Middle frontal gyrus (tissue), 1 donor: ENCODE data around the gene OTOP3.

ENCODE experiments used
- DNase-seq: peaks from one replicate; pipeline ENCODE4 v3.0.0-alpha.2; 2015; ENCODE audit warnings: low spot score; ENCODE audit errors: extremely low spot score

OTOP3 gene

DNA sequence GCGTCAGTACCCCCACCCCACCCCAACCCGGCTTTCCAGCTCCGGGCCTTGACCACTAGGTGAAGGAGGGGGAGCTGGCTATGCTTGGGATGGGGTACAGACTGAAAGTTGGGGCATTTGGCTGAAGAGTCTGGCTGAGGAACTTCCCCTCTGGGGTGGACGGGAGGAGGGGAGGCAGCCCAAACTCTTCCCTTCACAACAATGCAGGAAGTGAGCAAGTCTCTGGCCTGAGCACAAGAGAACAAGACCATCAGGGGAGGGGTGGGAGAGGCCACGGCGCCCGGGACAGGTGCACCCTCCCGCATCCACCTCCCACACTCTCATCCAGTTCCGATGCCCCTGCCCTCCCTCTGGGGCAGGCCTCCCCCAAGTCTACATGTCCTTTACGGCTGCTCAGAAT, 18.3 kb upstream of the OTOP3 start:
- DNase-seq: no peak

DNA sequence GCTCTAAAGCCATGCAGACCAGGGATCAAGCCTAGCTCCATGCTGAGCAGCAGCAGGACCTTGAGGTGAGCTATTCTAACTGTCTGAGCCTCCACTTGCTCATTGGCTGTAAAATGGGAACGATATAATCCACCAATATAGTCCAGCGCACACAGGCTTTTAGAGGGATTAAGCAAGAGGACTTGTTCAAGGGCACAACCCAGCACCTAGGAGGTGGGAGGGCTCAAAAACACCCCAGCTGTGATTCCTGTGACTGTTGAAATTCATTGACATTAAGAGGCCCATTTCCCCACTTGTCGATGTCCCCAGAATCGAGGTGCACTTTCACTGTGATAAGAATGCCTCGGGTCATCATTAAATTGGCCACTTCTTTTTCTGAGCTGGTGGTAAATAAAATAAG, 16.8 kb upstream of the OTOP3 start:
- DNase-seq: no peak

DNA sequence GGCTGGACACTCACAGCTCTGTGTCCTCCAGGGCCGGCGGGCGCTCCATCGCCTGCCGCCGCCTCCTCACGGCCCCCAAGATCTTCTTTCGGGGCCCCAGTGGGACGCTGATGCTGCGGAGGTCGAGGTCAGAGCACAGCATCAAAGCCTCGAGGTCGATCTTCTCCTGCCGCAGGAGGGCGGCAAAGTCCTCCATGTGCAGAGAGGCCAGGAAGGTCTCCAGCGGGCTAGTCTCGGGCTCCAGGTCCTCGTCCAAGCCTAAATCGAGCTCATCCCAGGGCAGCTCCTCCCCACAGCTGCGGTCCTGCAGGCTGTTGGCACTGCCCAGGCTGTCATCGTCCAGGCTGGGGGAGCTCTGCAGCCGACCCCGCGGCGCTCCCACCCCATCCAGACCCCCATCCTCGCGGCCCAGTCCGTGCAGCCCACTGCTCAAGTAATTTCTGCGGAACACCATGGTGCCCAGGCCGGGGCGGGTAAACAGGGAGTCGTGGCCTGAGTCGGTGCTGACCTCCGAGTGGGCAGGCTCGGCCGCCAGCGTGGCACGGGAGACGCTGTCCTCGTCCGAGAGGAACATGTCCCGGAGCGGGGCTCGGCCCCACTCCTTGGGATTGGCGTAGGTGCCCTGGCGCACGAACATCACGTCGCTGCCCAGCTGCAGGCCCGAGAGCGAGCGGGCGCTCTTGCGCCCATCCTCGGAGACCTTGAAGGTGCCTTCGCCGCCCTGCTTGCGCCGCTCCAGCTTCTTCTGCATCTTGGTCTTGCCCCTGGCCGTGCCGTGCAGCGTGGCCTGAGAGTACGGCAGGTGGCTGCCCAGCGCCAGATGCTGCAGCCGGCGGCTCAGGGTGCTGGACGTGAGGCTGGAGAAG, 16.0 kb upstream of the OTOP3 start:
- no peak for DNase-seq

DNA sequence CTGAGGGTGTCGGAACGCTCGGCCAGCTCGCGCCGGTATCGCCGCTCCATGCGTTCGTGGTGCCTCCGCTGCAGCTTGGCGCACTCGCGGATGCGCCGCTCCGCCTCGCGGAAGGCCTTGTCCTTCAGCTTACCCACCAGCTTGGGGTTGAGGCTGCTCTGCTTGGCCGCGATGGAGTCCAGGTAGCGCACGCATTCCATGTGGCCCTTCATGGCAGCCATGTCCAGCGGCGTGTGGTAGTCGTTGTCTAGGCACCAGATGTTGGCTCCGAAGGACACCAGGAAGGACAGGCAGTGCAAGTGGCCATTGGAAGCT, 15.4 kb upstream of the OTOP3 start:
- no peak for DNase-seq

DNA sequence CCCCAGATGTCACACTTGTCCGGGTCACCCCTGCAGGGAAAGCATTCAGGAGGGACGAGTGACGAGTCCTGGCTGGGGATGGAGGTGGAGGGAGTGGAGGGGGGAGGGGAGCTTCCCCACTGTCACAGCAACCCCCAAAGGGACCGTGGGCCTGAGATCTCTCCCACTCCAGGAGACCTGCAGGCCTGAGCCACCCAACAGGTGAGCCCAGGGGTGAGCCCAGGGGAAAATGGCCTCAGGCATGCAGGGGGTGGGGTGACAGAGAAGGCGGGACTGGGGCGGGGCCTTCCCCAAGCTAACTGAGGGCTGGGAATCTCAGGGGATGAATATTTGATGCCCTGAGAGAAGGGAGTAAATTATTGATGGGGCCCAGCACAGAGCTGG, 15.1 kb upstream of the OTOP3 start:
- no peak for DNase-seq

DNA sequence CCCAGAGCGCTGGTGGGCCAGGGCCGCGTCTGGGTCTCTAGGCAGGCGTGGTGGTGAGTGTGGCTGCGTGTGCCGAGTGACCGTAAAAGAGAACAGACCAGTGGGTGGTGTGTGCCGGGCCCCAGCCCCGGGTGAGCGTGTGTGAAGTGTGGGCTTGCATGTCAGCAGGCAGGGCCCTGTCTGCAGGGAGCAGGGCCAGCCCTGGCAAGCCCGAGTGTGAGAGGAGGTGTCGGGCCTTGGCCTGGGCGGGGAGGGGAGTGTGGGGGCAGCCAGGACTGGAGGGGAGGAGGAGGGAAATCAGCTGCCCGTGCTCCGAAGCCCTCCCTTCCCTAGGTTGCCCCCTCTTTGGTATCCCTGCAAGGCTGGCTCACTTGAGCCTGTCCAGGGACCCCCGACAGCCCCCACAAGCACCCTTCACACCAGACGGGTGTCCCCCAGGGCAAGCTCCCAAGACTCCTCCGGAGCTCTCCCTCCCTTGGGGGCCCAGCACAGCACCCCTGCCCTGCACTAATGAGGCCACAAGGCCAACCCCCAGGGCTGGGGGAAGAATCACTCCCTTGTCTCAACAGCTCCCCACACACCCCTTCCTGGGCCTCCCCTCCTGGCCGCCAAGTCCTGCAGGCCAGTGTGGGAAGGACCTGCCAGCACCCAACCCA, 14.5 kb upstream of the OTOP3 start:
- DNase-seq: no peak

DNA sequence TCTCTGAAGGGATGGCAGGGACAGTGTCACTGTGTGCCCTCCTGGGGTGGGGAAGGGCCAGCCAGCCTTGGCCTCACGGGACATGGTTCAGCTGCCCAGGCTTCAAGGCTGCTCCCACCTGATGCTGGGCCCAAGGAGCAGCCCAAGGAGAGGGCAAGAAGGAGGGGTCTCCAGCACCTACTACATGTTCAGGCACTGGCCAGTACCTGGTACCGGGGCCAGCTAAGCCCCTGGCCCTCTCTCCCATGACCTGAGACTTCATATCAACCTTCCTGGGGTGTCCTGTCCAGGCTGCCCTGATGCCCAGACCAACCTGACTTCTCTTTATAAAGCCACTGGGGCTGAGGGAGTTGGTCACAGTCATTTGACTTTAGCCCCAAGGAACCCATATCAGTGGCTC, 13.9 kb upstream of the OTOP3 start:
- no peak for DNase-seq

DNA sequence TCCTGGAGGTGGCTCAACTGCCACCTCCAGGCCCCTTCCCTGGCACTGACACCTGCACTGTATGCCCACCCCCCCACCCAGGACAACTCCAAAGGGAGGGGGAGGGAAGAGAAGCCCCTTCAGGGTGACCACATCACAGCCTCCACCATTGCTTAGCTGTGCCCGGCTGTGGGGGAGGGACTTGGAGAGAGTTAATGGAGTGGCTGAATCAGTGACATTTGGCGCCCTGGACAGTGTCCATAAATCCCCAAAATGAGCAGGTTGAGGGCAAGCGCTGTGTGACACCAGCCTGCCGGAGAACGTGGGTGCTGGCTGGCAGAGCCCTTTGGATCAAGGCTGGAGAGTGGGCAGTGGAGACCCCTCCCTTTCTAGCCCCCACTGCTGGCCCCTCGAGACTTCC, 13.5 kb upstream of the OTOP3 start:
- DNase-seq: no peak

DNA sequence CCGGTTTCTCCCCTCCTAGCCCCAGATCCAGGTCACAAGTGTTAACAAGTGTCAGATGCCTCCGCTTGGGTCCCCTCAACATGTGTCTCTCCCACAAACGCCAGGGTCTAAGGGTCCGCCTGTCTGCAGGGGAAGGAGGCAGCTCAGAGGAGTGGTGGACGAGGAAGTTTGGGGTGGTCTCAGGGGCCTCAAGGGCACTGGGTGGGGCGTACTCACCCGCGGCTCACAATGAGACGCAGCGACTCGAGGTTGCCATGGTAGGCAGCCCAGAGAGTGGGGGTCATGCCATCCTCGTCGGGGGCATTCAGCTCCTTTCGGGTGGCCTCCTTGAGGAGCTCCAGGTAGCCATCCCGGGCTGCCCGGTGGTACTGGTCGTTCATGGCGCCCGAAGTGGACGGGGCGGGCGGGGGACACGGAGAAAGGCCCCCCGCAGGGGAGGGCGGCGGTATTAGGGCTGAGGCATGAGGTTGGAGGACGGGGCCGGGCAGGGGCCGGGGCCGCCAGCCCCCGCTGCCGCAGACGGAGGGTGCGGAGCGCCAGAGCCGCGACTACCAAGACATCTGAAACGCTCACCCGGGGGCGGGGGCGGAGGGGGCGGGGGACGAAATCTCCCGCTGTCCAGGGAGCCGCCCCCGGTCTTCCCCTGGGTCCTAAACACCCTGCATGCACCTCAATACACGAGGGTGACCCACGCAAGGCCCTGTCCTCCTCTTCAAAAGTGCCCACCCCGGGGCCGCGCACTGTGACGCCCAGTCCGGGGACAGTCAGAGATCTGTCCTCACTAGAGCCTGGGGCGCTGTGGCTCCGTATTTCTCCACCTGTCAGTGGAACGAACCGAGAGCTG, 12.8 kb upstream of the OTOP3 start, which contains the start of gene USH1G:
USH1G (minus strand) TSS at position 562 of the 844 bp plus-strand sequence; CDS start at position 380, 182 bp downstream.
- no peak for DNase-seq

DNA sequence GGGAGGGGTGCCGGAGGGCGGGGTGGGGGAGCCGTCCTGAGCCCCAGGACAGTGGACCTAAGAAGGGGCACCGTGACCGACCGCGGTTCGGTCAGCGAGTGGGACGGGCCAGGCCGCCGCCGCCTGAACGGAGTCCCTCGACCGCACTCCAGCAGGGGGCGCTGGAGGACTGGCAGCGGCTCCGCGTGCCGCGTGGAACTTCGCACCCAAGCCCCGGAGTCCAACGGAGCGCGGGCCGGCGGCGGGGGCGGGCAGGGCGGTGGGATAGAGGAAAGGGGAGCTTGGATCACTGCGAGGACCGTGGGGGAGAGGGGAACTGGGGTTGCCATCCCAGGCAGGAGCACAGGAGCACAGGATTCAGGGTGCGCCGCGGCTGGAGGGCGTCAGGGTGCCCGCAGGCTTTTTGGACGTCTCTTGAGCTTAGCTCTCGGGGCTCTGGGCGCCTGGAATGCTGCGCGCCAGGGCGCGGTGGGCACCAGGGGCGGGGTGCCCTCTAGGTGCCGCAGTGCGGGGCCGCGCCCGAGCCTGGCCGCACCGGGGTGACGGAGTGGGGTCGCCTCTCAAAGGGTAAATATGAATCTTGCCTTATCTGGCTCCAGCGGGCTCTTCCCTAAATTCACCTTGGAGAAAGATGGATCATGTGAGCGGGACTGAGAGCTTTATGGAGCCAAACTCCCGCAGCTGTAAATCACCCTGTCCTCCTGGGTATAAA, 12.0 kb upstream of the OTOP3 start:
- DNase-seq: no peak

DNA sequence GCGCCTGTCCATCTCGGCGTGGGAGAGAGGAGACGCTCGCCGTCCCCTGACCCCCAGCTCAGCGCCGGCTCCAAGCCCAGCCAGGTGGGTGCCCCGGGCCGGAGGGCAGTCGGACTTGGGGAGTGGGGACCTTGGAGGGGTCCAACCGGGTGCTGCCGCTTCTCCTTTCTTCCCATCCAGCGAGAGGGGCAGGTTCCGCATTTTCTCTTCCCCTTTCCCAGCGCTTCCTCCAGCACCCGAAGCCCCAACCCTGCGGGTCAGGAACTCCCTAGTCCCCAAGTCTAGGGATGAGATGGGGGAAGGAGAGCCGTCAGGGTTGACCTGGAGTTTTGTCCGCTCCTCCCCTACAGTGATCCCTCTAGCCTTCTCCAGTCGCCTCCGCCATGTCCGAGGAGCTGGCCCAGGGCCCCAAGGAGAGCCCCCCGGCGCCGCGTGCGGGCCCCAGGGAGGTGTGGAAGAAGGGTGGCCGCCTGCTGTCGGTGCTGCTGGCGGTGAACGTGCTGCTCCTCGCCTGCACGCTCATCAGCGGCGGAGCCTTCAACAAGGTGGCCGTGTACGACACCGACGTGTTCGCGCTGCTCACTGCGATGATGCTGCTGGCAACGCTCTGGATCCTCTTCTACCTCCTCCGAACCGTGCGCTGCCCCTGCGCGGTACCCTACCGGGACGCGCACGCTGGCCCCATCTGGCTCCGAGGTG, 11.3 kb upstream of the OTOP3 start, which contains the start of gene OTOP2:
OTOP2 (plus strand) TSS at position 24 of the 699 bp plus-strand sequence; CDS start at position 384, 360 bp downstream.
- no peak for DNase-seq

DNA sequence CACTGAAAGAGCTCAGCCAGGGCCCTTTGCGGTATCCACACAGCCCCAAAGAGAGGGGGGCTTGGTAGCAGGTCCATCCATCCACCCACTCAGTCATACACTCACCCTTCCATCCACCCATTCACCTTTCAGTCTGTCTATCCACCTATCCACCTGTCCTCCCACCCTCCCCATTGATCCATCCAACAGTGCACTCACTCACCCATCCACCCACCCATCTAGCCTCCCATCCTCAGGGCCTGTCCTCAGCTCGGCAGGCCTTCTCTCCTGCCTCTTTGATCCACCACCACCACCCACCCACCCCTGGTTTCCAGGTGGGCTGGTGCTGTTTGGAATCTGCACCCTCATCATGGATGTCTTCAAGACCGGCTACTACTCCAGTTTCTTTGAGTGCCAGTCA, 10.5 kb upstream of the OTOP3 start:
- DNase-seq: no peak

DNA sequence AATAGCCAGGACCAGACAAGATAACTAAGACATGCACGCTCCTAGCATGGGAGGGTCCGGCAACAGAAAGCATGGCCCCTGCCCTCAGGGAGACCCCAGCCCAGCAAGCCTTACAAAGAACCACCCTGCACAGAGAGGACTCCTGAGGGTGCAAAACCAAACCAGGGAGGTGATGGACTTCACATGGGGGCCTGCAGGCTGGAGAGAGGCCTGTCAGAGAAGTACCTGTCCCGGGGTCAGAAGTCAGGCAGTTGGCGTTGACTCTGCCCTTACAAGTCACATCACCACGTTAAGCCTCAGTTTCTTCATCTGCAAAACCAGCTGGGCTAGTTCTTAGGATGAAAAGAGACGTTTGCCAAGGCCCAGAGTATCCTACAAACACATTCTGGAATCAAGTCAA, 6.9 kb upstream of the OTOP3 start:
- DNase-seq: no peak

DNA sequence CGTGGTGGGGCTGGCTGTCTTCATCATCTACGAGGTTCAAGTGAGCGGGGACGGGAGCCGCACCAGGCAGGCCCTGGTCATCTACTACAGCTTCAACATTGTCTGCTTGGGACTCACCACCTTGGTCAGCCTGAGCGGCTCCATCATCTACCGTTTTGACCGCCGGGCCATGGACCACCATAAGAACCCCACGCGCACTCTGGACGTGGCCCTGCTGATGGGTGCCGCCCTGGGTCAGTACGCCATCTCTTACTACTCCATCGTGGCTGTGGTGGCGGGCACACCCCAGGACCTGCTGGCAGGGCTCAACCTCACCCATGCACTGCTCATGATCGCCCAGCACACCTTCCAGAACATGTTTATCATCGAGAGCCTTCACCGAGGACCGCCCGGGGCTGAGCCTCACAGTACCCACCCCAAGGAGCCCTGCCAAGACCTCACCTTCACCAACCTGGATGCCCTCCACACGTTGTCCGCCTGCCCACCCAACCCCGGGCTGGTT, 5.1 kb upstream of the OTOP3 start:
- DNase-seq: no peak

DNA sequence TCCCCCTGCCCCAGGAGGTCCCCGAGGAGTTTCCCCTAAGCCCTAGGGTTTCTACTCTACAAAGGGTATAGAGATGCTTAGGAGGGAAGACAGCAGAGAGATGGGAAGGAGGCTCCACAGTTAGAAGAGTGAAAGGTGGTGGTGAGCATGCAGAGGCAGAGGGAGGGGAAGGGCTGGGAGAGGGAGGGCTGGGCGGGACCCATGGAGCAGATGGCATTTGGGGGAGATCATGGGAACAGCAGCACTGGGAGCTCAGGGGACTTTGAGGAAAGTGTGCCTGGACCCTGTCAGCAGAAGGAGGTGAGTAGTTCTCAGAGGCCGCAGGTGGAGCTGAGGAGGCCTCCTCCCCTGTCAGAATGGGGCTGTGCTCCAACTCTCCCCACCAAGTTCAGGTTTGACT, 650 bp upstream of the OTOP3 start:
- DNase-seq: no peak

DNA sequence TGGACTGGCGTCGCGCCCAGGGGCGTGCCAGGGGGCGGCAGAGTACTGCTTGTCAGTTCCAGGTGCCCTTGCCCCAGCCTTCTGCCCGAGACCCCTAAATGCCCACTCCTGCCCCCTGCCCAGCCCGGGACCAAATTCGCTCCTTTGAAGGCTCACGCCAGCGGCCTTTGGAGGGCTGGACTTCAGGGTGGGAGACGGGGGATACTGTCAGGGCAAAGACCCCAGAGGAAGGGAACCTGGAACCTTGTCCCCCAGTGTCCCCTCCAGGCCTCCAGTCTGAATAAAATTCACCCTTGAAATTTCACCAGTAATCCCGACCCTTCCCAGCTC, 737 bp downstream of the OTOP3 start:
- no peak for DNase-seq

DNA sequence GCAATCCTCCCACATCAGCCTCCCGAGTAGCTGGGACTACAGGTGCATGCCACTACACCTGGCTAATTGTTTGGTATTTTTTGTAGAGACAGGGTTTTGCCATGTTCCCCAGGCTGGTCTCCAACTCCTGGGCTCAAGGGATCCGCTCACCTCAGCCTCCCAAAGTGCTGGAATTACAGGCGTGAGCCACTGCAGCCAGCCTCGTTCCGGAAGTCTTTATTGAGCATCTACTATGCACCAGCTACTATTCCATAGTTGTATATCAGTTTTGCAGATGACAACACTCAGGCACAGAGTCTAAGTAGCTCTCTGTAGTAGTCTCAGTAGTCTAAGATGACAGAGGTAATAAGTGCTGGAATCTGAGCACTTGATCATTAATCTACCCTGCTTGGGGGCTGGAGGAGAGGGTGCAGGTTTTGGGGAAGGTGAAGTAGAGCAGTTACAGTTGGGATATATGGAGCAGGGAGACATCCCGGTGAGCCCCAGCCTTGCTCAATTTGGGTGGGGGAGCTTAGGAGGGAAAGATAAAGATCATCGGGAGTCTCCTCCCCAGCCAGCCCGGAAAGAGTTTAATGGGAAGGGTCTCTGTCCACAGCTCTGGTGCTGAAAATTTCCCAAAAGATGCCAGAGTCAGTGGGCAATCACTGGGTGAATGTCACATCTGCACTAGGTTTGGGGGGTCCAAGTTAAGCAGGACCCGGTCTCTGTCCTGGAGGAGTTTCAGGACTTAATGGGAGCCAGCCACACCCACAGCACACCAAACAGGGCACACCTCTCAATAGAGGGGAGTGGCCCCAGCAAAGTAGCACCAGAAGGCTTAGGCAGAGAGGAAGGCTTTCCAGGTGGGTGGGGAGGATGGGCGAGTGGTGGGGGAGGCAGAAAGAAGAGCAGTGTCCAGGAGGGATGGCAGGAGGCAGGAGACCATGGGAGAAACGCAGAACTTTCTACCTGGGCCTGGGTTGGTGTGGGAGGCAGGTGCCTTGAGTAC, 1.7 kb downstream of the OTOP3 start:
- no peak for DNase-seq

DNA sequence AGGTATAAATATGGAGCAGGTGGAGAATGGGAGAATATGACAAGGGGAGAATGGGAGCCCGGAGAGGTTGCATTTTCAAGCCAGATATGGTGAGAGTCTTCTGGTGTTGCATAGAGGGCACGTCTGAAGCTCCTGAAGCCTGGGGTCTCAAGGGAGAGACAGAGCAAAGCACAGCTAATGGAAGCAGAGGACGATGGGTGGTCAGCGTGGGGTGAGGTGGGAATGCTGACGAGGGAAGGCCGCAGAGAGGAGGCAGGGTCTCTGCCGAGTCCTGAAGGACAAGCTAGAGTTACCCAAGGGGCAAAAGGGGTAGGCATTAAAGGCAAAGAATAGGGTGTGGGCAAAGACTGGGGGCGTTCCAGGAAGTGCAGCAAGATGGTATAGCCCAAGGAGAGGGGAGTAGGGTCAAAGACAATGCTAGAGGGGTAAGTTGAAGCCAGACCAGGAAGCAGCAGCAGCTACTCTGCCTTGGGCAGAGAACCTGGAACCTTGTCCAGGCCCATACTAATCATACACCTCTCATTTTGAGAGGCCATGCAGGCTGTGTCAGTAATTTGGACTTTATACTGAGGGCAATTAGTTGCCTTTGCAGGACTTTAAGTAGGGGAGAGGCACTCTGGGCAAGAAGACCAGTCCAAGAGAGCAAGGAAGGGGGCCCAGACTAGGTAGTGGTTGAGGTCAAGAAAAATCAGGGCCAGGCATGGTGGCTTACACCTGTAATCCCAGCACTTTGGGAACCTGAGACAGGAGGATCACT, 2.7 kb downstream of the OTOP3 start:
- no peak for DNase-seq

DNA sequence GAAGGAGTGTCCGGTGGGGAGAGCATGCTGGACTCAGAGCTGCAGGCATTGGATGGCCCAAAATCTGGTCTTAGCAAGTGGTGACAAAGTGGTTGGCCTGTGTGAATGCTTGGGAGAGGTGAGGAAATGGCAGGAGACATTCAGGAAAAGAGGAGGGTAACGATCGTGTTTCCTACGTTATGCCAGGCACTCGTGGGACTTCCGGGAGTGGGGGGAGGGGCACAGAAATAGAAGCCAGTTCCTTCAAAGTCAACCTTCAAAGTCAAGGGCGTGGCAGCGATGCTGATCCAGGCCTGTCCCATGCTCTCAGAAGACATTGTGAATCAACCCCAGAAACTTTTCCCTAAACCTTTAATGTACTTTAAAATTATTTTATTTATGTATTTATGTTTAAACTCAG, 3.8 kb downstream of the OTOP3 start:
- no peak for DNase-seq
